HepG2 (cell line): Measurements from ENCODE around the gene SYNPO. TPM values are rescaled to one million over a fixed set of nuclear protein-coding genes. Genes with fewer than 3 reads are reported as not detected.

Experiments
- ATAC-seq: fragments of 200-7000 bp; cut with Tn5 transposase; 3 replicates; pipeline ENCODE4 v1.9.1; 2020; ENCODE audit warnings: mild to moderate bottlenecking, moderate library complexity
- BruUV-seq: library from RNA; stranded (reverse); fragments of 400-500 nt; replicated peaks from 2 replicates; lab custom pipeline; 2021; lab: Mats Ljungman, UMichigan
- CTCF ChIA-PET: fragments of 300-600 bp; formaldehyde crosslinking; extraction: SDS; loops from one replicate; lab custom pipeline; 2021; ENCODE audit warnings: low total read pairs, inconsistent platforms, low intra/inter-chr PET ratio; lab: Yijun Ruan, JAX
- POLR2A ChIA-PET: fragments of 350-600 bp; sonication (Branson Sonifier 250); formaldehyde crosslinking; loops from one replicate; lab custom pipeline; 2020; ENCODE audit warnings: antibody characterized with exemption, inconsistent platforms; lab: Yijun Ruan, JAX
- DNase-seq: peaks from one replicate; pipeline ENCODE4 v3.0.0-alpha.2; 2015; ENCODE audit warnings: low spot score
- FAIRE-seq: peaks from 3 replicates; lab custom pipeline; 2011; peaks lifted over from hg19 to GRCh38; lab: Jason Lieb, UNC
- H2AFZ ChIP-seq: one replicate; pipeline ENCODE4 v1.6.1; 2011; ENCODE audit warnings: low read length, inconsistent platforms
- H3K27ac ChIP-seq: fragments of 300-600 bp; 3 replicates; pipeline ENCODE4 v1.8.0; 2011; ENCODE audit warnings: mixed run types, mild to moderate bottlenecking, mixed read lengths, low read length, inconsistent platforms; ENCODE audit not compliant: insufficient read depth; ENCODE audit errors: extremely low read length
- H3K27me3 ChIP-seq, 2 experiments: fragments of 200-600 bp in 1 of 2; 2 replicates in 1 of 2; 3 replicates in 1 of 2; pipeline versions ENCODE4 v1.6.0 to v1.8.0; 2011; ENCODE audit warnings: low read length in 2 of 2, mild to moderate bottlenecking in 2 of 2, moderate library complexity in 2 of 2, inconsistent platforms in 1 of 2; ENCODE audit not compliant: insufficient read depth in 2 of 2, control insufficient read depth in 1 of 2
- H3K36me3 ChIP-seq, 2 experiments: fragments of 200-600 bp in 1 of 2; replicated peaks in 1 of 2; 2 replicates in 1 of 2; 3 replicates in 1 of 2; pipeline versions ENCODE4 v1.5.1 to v1.8.0; 2011; ENCODE audit warnings: low read length in 2 of 2, inconsistent platforms in 1 of 2; ENCODE audit not compliant: insufficient read depth in 2 of 2, control insufficient read depth in 1 of 2
- H3K4me1 ChIP-seq: 2 replicates; pipeline ENCODE4 v1.5.1; 2012; ENCODE audit warnings: low read length, inconsistent platforms; ENCODE audit not compliant: insufficient read depth
- H3K4me2 ChIP-seq: 2 replicates; pipeline ENCODE4 v1.6.0; 2011; ENCODE audit warnings: low read depth, low read length, inconsistent platforms
- H3K4me3 ChIP-seq, 3 experiments: fragments of 200-600 bp in 1 of 3; sonication (generic), shearing (Covaris generic) in 1 of 3; replicated peaks in 1 of 3; 2 replicates each; pipeline ENCODE4 v1.5.1; 2011 to 2016; ENCODE audit warnings: low read length in 3 of 3, inconsistent platforms in 2 of 3, low read depth in 2 of 3, mild to moderate bottlenecking in 2 of 3, control low read depth in 1 of 3, mixed read lengths in 1 of 3; ENCODE audit not compliant: insufficient read depth in 1 of 3
- H3K79me2 ChIP-seq: one replicate; pipeline ENCODE4 v1.6.1; 2011; ENCODE audit warnings: low read length, inconsistent platforms; ENCODE audit not compliant: insufficient read depth
- H3K9ac ChIP-seq: 2 replicates; pipeline ENCODE4 v1.6.0; 2011; ENCODE audit warnings: mild to moderate bottlenecking, low read depth, low read length, inconsistent platforms; ENCODE audit not compliant: insufficient read depth
- H3K9me3 ChIP-seq: 2 replicates; pipeline ENCODE4 v1.5.1; 2012; ENCODE audit warnings: mild to moderate bottlenecking, low read length
- H4K20me1 ChIP-seq: 2 replicates; pipeline ENCODE4 v1.6.0; 2011; ENCODE audit warnings: inconsistent platforms, mild to moderate bottlenecking, low read length, moderate library complexity; ENCODE audit not compliant: insufficient read depth
- FOXA1 ChIP-seq, 2 experiments: fragments of 450-650 bp in 1 of 2; sonication (generic) in 1 of 2; formaldehyde crosslinking in 1 of 2; IDR thresholded peaks; 2 replicates each; pipeline versions ENCODE4 v1.4.0 to v1.6.1; 2016 to 2020; ENCODE audit warnings: missing genetic modification reagents in 1 of 2
- WGBS: methylation state at CpG from one replicate; pipeline ENCODE4 v1.1.6; 2017; ENCODE audit warnings: low lambda C conversion rate; 5-methylcytosine and 5-hydroxymethylcytosine counted together
- in situ Hi-C: cut with HindIII; loops from 2 replicates; pipeline ENCODE4 v1.10.0; 2017; ENCODE audit warnings: low pct_unique_long_range_greater_than_20kb; ENCODE audit not compliant: extremely low pct_ligation_motif_present
- intact Hi-C: fragments of 100-400 bp; cut with micrococcal nuclease; formaldehyde crosslinking; loops from one replicate; pipeline ENCODE4 v1.10.0; 2022; ENCODE audit not compliant: unreplicated experiment
- polyA plus RNA-seq, 8 experiments: library from polyadenylated mRNA; depleted of rRNA in 3 of 8; stranded (reverse) in 7 of 8; unstranded in 1 of 8; fragments of >200 nt; fragmentation: Illumina TruSeq in 4 of 8; extraction: Trizol in 4 of 8; gene quantifications; 2 replicates each; pipeline versions ENCODE4 v1.2.1 to v1.2.3, GENCODE V29; 2011 to 2016; ENCODE audit warnings: low read depth in 4 of 8, missing spikeins in 1 of 8, mixed read lengths in 1 of 8; ENCODE audit not compliant: insufficient read depth in 1 of 8
- total RNA-seq, 5 experiments: library from RNA; depleted of rRNA; stranded (reverse); fragments of >200 nt; fragmentation: Illumina TruSeq; extraction: Trizol; gene quantifications; 2 replicates each; pipeline ENCODE4 v1.2.3, GENCODE V29; 2016; ENCODE audit warnings: low read depth in 1 of 5
- TF ChIP-seq, protein P1 (sequence below): sonication (generic); formaldehyde crosslinking; IDR thresholded peaks from 2 replicates; pipeline ENCODE4 v1.9.0; 2022; ENCODE audit warnings: missing genetic modification reagents, mild to moderate bottlenecking, borderline replicate concordance
- TF ChIP-seq, protein P2 (sequence below): sonication (generic); formaldehyde crosslinking; IDR thresholded peaks from 2 replicates; pipeline ENCODE4 v1.4.0; 2020; ENCODE audit warnings: missing genetic modification reagents, mild to moderate bottlenecking, borderline replicate concordance

SYNPO gene
- total and polyA plus RNA-seq, 2 of the 13 experiments (the other 11 are each of a cell fraction or from before 2014, with no cell fraction given): 0.09 to 0.30 TPM

DNA sequence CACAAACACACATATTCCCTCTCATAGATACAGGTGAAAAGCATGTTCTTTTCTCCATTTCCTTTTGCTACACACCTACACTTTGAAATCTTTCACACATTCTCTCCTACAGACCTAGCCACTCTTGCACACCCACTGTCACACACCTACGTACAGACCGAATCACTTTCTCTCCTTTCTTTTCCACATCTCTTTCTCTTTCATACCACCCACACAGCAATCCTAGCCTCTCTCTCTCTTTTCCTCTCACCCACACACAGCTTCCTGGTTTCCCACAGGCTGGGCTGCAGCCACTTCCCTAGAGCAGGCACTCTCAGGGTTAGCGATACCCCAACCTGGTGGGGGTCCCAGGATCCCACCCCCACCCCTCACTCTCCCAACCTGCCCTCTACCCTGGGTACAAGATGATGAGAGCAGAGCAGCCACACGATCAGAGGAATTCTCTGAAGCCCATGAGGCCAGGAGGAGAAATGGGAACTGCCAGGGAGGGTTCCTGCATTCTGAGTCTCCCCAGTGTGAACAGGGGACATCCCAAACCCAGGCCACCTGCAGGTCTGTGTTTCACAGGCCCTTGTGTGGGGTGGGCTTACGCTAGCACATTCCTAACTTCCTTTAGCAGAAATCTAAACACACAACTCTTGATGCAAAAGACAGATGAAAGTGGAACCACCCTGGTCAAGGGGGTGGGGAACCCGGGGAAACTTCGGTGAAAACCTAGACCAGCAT lies 17.1 kb upstream of the SYNPO start:
- 26% methylated on average over 7 of the region's 7 CpGs for WGBS
- ChIA-PET CTCF (no interaction called here), POLR2A (no interaction called here)
- Histone ChIP-seq H2AFZ (no peak overlapping the region), H3K27ac (no peak overlapping the region), H3K36me3 (no peaks in the 10 kb centered on the region), H3K4me3 (no peak overlapping the region), H3K4me1 (peaks cover 13% of the 10 kb centered on the region), H3K27me3 (peaks cover 4 to 45% of the 10 kb centered on the region in 2 experiments), H3K9me3 (no peaks in the 10 kb centered on the region), H3K4me2 (no peak overlapping the region; the same call in 1 of the 2 replicates), H4K20me1 (no peaks in the 10 kb centered on the region), H3K79me2 (no peaks in the 10 kb centered on the region), H3K9ac (no peak overlapping the region)
- TF ChIP-seq, protein P1, sequence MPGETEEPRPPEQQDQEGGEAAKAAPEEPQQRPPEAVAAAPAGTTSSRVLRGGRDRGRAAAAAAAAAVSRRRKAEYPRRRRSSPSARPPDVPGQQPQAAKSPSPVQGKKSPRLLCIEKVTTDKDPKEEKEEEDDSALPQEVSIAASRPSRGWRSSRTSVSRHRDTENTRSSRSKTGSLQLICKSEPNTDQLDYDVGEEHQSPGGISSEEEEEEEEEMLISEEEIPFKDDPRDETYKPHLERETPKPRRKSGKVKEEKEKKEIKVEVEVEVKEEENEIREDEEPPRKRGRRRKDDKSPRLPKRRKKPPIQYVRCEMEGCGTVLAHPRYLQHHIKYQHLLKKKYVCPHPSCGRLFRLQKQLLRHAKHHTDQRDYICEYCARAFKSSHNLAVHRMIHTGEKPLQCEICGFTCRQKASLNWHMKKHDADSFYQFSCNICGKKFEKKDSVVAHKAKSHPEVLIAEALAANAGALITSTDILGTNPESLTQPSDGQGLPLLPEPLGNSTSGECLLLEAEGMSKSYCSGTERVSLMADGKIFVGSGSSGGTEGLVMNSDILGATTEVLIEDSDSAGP: no peak
- 0 out of 2 replicates have a peak, but pooled peaks have one; percentile 8 for TF ChIP-seq FOXA1 (IDR thresholded peaks at IDR 0.05)
- no peak for TF ChIP-seq FOXA1 (CRISPR knock-in tag; IDR thresholded peaks at IDR 0.05)
- TF ChIP-seq, protein P2, sequence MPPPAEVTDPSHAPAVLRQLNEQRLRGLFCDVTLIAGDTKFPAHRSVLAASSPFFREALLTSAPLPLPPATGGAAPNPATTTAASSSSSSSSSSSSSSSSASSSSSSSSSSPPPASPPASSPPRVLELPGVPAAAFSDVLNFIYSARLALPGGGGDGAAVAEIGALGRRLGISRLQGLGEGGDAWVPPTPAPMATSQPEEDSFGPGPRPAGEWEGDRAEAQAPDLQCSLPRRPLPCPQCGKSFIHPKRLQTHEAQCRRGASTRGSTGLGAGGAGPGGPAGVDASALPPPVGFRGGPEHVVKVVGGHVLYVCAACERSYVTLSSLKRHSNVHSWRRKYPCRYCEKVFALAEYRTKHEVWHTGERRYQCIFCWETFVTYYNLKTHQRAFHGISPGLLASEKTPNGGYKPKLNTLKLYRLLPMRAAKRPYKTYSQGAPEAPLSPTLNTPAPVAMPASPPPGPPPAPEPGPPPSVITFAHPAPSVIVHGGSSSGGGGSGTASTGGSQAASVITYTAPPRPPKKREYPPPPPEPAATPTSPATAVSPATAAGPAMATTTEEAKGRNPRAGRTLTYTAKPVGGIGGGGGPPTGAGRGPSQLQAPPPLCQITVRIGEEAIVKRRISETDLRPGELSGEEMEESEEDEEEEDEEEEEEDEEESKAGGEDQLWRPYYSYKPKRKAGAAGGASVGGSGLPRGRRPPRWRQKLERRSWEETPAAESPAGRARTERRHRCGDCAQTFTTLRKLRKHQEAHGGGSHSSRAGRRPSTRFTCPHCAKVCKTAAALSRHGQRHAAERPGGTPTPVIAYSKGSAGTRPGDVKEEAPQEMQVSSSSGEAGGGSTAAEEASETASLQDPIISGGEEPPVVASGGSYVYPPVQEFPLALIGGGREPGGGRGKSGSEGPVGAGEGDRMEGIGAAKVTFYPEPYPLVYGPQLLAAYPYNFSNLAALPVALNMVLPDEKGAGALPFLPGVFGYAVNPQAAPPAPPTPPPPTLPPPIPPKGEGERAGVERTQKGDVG (CRISPR knock-in tag): no peak
- in situ Hi-C loops: no loop called here
- ATAC-seq (no peak), DNase-seq (no peak), FAIRE-seq (no peak)
- intact Hi-C loops: no loop called here
- BruUV-seq: no TSS peak
